22Rv1 (cell line): Measurements from ENCODE around the gene OR8B8.

ENCODE experiments used
- CTCF ChIP-seq: fragments of 450-650 bp; IDR thresholded peaks from 2 replicates; pipeline ENCODE4 v1.5.1; 2017; ENCODE audit warnings: mild to moderate bottlenecking
- ZFX ChIP-seq: fragments of 450-650 bp; IDR thresholded peaks from 2 replicates; pipeline ENCODE4 v1.6.1; 2017; ENCODE audit warnings: antibody characterized with exemption, borderline replicate concordance

GRCh38 chr11:124473476-124473875, 28.0 kb upstream of the OR8B8 start:
- no peak for TF ChIP-seq CTCF
- no peak for TF ChIP-seq ZFX
